M059J (cell line): ENCODE data around the gene TBX2. TPM values are rescaled to one million over a fixed set of nuclear protein-coding genes. Genes with fewer than 3 reads are reported as not detected.
A peak's percentile ranks its signal among the peaks of the same experiment; 100 is the strongest.
"Not testable (repeated sequence)": the region's sequence is repeated elsewhere in the genome, so short reads cannot be mapped to it uniquely, and the experiment has no call there.

ENCODE experiments used
- DNase-seq: peaks from one replicate; pipeline ENCODE4 v3.0.0-alpha.2; 2012; ENCODE audit warnings: low read depth
- total RNA-seq: library from RNA; depleted of rRNA; stranded (reverse); fragments of >200 nt; shearing (Covaris generic); gene quantifications from 2 replicates; pipeline ENCODE4 v1.2.3, GENCODE V29; 2014; rRNA removed

The TBX2 gene
- 1.4 and 4.9 TPM in 2 replicates for total RNA-seq

DNA sequence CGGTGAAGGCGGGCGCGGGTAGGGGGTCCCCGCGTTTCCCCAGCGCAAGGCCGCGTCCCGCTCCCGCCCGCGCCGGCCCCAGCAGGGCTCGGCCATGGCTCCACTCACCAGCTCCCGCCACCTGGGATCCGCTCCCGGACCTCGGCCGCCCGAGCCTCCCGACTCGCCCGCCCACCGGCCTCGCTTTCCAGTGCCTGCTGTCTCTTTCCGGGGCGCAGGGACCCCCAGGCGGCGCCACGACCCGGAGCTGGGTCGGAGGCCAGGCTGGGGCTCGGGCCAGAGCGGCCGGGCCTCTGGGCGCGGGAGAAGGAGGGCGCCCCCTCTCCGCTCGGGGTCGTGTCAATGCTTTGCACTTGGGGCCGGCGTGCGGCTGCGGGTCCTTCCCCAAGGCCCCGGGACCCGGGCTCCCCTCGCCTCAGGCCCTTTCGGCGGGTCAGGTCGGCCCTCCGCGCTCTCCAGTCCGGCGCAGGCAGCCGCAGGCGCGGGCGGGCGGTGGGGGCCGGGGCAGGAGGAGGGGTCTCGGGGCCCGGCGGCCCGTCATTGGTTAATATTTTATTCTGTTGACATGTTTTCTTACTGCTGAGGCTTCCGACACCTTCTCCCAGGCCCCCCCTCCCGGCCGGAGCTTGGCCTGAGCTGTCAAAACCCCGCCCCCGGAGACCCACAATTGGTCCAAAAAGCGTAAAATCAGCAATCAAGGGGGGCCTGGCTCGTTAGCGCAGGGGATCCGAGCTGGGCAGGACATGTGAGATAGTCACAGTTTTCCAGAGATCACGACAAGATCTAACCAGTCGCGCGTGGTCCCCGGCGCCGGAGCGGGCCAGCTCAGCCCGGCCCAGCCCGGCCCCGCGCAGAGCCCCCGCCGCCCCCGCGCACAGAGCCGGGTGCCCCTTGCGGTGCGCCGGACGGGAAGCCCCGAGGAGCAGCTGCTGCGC, at the start of gene TBX2:
TSS of gene TBX2 (plus strand) at position 713 of the 935 bp plus-strand sequence. CDS start 334 bp downstream, outside the sequence.
- peak; percentile 90 for DNase-seq

DNA sequence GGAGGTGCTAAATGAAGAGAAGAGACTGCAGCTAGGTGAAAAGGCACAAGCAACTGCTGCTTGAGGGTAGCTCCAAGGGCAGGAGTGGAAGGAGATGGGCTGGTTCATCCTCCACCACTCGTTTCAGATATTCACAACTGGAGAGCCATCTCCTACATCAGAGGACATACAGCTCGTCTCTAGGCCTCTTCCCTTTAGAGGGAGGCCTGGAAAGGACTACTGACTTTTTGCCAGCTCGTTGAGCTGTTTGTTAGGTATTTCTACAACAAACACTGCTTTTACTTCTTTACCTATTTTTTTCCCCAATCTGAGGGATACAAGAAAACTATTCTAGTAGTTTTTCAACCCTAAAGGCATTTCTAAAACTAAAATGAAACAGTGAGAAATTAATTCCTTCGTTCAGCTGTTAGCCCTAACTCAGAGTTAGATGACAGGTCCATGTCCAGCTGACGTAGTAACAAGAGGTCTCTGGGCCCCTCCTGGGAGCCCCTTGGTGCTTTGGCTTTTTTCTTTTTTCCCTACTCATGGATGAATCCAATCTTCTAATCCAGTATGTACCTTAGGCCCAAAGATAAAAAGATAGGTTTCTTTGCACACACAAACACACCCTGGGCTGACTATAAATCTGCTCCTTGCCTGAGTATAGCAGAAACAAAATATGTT, 47.8 kb upstream of the TBX2 start:
- no peak for DNase-seq

DNA sequence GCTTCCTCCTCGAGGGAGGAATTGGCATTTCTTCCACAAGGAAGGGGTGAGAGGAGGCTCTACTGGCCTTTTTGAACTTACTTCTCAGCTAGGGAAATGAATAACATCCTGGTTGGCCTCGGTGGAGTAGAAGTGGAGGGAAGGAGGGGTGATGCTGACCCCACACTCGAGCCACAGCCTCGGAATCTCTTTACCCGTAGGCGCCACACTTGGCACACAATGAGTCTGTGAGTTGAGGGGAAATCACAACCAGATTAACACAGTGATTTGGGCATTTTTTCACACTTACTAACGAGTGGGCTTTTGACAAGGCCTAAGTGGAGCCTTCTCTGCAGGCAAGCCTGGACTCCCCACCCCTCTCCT, 47.3 kb upstream of the TBX2 start:
- no peak for DNase-seq

DNA sequence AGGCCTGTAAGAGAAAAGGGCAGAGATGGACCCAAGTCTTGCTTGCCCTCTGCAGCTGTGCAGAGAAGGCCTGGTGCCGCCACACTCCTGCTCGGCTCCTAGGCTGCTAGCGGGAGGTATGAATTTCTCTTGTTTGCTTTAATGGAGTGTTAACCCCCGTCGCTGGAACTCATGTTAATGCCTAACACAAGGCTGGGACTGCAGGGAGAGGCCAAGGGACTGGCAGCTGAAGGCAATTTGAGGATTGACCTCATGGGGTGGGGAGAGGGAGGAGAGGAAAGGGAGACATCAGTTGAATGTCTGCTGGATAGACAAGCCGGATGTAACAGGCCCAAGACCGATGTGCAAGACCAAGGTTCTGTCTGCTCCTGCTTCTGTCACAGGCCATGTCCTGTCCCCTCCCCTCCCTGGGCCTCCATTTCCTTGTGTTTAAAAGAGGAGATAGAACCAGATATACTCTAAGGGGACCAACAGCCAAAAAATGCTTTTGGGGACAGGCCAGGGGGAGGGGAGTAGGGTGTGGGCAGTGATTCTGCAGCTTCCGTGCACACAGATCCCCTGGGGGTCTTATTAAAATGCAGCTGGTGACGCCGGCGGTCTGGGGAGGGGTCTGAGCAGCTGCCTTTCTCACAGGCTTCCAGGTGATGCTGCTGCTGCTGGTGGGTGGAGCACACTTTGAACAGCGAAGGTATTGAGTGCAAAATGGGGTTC, 46.7 kb upstream of the TBX2 start:
- no peak for DNase-seq

DNA sequence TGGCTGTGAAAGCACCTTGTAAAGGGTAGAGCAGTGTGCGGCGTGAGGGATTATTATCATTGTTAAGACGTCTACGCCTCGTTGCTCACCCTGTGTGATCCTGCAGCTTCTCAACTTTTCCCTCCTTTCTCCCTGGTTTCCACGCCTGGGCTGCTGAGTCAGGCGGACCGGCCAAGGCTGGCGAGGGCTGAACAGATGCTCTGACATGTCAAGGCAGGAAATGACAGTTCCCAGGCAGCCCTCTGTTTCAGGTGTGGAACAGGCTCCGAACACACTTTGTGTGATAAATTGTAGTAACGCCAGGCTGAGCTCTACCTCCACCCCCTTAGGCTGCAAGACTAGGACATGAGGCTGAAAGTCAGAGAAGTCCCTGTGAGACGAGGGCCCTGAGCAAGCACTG, 46.0 kb upstream of the TBX2 start:
- DNase-seq = no peak

DNA sequence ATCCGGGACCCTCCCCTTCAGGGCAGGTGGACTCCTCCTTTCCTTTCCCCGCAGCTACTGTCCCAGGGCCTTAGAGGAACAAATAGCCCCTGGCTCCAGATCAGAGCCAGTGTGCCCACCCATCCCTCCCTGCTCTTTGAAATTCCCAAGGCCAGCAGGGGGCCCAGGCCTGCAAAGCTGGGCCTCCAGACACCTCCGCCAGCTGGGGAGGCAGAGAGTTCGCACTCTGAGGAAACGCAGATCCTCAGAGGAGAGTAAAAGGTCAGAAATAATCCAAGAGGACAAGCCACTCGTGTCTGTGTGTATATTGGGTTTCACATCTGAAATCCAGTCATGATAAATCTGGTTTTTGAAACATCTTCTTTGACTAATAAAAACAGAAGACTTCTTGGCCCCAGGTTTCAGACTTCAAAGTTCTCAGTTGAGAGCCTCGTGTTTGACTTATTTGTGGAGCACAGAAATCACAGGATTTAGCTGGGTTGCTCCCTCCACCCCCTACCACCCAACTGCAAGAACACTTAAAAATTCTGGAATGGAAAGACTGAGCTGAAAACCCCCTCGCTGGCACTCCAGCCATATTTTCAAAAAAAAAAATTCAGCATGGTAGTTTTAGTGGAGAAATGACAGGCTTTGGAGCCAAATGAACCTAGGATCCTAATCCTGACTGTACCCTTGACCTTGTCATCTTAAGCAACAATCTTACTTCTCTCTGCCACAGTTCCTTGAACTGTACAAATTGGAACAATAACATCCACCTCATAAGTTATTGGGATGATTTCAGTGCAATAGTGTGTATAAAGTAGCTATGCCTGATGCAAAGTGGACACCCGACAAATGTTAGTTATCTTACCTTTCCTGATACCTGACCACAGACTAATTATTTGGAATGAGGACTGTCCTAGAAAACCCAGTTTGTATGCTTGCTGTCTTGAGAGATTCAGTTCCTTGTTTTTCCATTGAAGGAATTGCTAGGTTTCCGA, 44.5 kb upstream of the TBX2 start:
- DNase-seq = no peak

DNA sequence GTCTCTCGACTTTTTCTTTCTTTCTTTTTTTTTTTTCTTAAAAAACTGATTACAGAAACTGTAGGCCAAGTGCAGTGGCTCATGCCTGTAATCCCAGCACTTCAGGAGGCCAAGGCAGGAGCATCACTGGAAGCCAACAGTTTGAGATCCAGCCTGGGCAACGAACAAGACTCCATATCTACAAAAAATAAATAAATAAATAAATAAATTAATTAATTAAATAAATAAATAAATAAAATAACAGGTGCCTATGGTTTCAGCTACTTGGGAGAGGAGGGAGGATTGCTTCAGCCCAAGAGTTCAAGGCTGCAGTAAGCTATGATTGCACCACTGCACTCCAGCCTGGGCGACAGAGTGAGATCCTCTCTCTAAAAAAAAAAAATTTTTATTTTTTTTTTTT, 42.6 kb upstream of the TBX2 start:
- DNase-seq = not testable (repeated sequence)

DNA sequence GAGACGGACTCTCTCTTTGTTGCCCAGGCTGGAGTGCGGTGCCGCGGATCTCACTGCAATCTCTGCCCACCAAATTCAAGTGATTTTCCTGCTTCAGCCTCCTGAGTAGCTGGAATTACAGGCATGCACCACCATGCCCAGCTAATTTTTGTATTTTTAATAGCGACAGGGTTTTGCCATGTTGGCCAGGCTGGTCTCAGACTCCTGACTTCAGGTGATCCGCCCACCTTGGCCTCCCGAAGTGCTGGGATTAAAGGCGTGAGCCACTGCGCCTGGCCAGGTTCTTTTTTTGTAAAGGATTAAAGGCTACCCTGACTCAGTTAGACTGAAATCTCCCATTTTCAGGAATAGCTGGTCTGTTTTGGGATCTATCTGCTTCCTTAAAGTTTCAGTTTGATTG, 40.1 kb upstream of the TBX2 start:
- not testable (repeated sequence) for DNase-seq

DNA sequence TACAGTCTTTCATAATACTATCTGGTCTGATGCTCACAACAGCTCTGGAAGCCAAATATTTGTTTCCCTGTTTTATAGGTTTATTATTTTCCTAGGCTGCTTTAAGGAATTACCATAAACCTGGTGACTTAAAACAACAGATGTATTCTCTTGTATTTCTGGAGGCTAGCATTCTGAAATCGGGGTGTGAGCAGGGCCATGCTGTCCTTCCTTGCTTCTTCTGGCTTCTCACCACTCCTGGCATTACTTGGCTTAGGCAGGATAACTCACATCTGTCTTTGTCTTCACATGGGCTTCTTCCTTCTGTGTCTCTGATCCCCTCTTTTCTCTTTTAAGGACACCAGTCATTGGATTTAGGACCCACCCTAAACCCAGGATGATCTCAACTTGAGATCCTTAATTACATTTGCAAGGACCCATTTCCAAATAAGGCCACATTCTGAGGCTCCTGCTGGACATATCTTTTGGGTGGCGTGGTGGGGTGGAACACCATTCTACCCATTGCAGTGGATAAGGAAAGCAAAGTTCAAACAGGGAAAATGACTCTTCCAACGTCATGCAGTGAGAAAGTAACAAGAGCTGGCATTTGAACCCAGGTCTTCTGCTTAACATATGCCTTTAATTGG, 39.2 kb upstream of the TBX2 start:
- no peak for DNase-seq

DNA sequence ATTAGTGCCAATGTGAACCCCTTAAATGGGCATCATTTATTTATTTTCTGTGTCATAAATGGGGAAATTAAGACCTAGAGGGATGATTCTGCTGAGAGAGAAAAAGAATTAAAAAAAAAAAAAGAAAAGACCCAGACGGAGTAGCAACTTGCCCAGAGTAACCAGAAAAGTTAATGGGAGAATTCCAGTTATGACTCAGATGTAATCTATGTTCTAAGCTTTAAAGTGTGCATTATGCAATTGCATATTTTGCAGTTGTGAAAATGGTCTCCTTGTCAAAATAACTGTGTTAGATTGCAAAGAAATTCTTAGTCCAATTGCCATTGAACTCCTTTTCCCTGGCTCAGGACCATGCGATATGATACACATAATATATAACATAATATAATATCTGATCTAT, 38.6 kb upstream of the TBX2 start:
- peak; percentile 53 for DNase-seq

DNA sequence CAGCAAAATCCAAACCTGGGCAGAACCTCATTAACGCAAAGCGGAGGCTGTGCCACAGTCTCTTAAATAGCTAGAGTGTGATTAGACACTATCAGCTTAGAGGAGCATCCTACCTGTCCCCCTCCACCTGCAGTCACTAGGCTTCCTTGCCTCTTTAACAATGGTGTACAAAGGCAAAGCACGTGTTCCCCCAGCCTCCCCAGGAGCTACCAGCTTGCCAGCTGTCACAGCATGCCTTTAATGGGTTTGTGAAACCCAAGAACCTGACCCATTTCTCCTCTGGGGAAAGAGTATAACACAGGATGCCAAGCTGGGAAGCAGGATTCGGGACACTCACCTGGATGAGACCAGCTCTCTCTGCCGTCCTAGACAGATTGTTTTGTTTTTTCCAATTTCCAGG, 37.2 kb upstream of the TBX2 start:
- DNase-seq = no peak

DNA sequence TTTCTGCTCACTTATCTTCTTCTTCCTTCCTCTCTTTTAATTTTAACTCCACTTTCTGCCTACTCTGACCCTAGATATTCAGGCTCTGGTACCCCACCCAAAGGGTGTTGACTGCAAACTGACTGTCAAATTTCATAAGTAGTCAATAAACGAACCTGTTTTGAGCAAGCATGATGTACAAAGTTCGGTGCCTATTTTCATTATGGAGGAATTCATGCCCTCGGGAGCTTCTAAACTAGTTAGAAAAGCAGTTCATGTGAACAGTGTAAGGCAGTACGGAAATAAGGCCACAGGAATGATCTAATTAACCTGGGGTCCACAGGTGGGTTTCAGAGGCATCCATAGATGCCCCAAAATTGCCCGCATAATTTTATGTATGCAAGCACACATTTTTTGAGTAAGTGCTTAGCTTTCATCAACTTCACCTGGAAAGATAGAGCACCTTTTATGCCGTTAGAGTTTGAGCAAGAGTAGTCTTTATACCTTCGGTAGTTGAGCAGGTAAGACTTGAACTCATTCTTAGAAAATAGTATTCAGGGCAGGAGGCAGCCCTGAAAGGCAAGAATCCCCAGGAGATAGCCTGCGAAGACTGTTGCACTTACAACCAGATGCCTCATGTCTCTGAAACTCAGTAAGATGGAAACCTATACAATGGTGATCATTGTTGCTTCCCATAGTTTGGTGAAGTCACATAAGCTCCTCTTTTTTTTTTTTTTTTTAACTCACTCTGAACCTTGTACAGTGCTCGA, 36.6 kb upstream of the TBX2 start:
- no peak for DNase-seq

DNA sequence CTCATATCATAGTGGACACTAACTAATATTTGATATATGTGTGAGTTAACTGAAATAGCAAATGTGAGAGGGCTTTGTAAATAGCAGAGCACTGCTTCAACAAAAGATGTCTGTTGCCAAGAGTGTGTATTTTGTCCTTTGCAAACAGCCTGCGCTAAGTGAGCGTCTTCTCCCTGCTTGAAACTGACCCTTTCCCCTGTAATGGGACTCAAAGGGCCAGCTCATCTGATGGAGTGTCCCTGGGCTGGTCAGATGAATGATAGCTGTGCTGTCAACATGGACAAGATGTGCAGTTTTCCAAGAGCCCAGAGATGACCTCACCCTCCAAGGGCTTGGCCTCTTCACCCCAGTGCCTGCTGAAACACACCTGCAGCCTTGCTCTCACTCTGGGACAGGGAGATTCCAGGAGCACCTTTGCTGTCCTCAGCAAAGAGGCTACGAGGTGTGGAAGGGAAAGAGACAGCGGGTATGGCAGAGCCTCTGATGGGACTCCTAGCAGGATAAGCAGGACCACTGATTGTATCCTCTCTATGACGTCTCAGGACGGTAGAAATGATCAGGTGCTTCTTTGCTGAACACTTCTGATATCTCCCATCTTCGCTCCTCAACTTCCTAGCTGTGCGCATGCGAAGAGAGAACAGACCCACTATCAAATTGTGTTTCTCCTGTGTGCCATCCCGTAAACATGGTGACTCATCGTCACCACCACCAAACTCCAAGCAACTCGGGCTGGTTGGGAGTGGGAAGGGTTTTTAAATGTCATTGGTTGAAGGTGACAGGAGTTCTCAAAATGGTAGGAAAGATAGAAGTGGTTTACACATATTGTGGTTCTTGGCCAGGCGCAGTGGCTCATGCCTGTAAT, 35.8 kb upstream of the TBX2 start:
- peak; percentile 14 for DNase-seq

DNA sequence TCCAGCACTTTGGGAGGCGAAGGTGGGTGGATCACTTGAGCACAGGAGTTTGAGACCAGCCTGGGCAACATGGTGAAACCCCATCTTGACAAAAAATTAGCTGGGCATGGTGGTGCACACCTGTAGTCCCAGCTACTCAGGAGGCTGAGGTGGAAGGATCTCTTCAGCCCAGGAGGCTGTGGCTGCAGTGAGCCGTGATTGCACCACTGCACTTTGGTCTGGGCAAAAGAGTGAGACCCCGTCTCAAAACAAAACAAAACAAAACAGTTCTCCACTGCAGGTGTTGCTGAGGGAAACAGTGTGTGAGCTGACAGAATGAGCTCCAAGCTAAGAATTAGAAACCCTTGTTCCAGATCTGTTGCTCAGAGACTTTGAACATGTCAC, 35.2 kb upstream of the TBX2 start:
- DNase-seq = no peak

DNA sequence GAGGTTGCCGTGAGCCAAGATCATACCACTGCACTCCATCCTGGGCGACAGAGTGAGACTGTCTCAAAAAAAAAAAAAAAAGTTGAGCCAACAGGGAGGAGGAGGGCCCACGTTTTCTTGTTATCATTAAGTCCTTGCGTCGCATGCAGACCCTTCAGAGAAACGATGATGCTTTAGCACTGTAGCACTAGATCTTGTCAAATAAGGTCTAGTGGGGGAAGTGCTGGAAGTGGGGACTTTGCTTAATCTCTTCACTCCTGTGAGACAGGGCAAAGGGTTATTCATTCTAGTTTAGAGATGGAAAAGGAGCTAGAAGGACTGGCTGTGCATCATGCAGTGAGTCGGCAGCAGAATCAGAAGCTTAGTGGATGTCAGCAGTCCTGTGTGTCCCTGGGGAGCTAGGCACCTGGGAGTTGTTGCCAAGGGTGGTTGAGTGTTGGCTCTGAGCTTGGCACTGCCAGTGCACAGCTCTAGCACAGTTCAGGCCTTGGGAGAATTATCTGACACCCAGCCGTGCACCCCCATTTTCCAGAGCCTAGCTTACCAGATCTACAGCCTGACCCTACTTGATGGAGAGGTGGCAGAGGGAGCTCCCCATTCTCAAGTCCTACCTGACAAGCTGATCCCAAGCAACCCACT, 33.4 kb upstream of the TBX2 start:
- DNase-seq = no peak

DNA sequence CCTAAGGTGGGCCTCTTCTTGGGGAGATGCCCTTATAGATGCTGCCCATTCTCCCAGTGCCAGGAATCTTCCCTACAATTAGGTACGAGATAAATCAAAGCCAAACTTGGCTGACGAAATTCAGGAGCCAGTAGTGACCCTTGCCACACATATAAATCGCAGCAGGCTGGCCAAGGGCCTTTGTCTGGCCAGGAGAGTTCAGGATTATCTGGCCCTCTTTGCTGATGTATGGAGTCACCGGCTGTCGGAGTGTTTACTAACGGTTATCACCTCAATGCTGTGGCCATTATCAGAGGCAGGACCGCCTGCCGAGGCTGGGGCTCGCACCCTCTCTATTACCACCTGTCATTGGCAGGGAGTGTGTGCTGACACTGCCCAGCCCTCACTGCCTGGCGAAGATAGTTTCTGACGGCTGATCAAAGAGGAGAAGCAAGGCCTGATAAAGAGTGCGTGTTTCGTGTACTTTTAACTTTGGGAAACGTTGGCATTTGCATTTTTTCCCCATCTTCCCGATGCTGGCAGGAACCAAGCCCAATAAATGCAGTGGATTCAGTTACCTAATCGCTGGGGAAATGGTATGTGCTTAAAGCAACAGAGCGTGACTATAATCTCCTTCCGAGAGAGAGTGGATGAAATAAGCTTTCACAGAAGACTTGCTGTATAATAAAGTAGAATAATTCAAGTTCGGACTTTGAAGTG, 32.8 kb upstream of the TBX2 start:
- DNase-seq = no peak

DNA sequence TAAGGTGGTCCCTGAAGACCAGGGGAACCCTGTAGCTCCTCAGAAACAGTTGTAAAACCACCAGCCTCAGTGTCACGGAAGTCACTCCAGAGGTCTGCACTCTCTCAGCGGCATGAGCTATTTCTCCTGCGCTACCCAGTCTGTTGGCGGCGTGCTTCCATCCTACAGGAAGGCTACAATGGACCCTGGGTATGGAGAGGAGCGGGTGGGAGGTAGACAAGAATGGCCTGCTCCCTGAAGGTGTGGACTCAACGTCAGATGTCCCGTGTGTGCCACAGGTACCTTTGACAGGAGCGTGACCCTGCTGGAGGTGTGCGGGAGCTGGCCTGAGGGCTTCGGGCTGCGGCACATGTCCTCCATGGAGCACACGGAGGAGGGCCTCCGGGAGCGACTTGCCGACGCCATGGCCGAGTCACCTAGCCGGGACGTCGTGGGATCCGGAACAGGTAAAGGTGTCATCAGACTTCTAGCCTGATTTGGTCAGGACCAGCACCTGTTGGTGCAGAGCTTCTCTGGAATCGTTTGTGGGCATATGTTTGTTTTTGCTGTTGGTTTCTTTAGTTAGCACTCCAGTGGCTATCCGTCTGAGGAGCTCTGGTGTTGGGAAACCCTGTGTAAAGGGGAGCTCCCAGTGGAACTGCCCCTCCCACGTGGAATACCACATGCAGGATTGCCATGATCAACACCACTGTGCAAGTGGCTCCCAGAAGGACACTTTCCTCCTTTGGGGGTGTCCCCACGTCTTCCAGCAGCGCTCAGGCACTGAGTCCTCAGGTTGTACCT, 31.4 kb upstream of the TBX2 start:
- no peak for DNase-seq
